GM23338 (cell line): ENCODE results near the gene AMOTL1. TPM values are rescaled to one million over a fixed set of nuclear protein-coding genes. Genes with fewer than 3 reads are reported as not detected.

Source experiments
- ATAC-seq: fragments of 200-7000 bp; cut with Tn5 transposase; 3 replicates; pipeline ENCODE4 v1.9.1; 2020
- DNase-seq: peaks from one replicate; pipeline ENCODE4 v3.0.0-alpha.2; 2015; ENCODE audit warnings: low spot score
- H2AFZ ChIP-seq: fragments of 200-600 bp; sonication (generic); 2 replicates; pipeline ENCODE4 v1.8.0; 2016; ENCODE audit warnings: antibody characterized with exemption, mild to moderate bottlenecking, moderate library complexity
- H3F3A ChIP-seq: fragments of 200-600 bp; sonication (generic); replicated peaks from 2 replicates; pipeline ENCODE4 v1.8.0; 2017; ENCODE audit warnings: antibody characterized with exemption, mixed run types, low read depth
- H3K27ac ChIP-seq: fragments of 200-600 bp; sonication (generic); 2 replicates; pipeline ENCODE4 v1.6.1; 2016; ENCODE audit warnings: low read depth
- H3K27me3 ChIP-seq: fragments of 200-600 bp; sonication (generic); 2 replicates; pipeline ENCODE4 v1.8.0; 2016; ENCODE audit warnings: mild to moderate bottlenecking, mixed run types, moderate library complexity; ENCODE audit not compliant: insufficient read depth
- H3K36me3 ChIP-seq: fragments of 200-600 bp; sonication (generic); 2 replicates; pipeline ENCODE4 v1.8.0; 2016; ENCODE audit warnings: mild to moderate bottlenecking; ENCODE audit not compliant: insufficient read depth
- H3K4me1 ChIP-seq: fragments of 200-600 bp; sonication (generic); 2 replicates; pipeline ENCODE4 v1.8.0; 2016; ENCODE audit warnings: mild to moderate bottlenecking, moderate library complexity; ENCODE audit not compliant: insufficient read depth
- H3K4me2 ChIP-seq: fragments of 200-600 bp; sonication (generic); 2 replicates; pipeline ENCODE4 v1.7.1; 2017; ENCODE audit warnings: mixed run types
- H3K4me3 ChIP-seq: fragments of 200-600 bp; sonication (generic); 2 replicates; pipeline ENCODE4 v1.6.1; 2016; ENCODE audit warnings: mixed run types
- H3K79me2 ChIP-seq: fragments of 200-600 bp; sonication (generic); replicated peaks from 2 replicates; pipeline ENCODE4 v1.8.0; 2017; ENCODE audit warnings: mild to moderate bottlenecking; ENCODE audit not compliant: insufficient read depth
- H3K9me2 ChIP-seq: fragments of 200-600 bp; sonication (generic); 2 replicates; pipeline ENCODE4 v1.8.0; 2017; ENCODE audit not compliant: insufficient read depth
- H4K20me1 ChIP-seq: fragments of 200-600 bp; sonication (generic); replicated peaks from 2 replicates; pipeline ENCODE4 v1.8.0; 2017; ENCODE audit warnings: mild to moderate bottlenecking; ENCODE audit not compliant: insufficient read depth
- H3K27ac Mint-ChIP-seq: 2 replicates; pipeline ENCODE4 v1.8.0; 2020; ENCODE audit warnings: inconsistent platforms, mild to moderate bottlenecking, moderate library complexity, mixed read lengths
- H3K27me3 Mint-ChIP-seq: 3 replicates; pipeline ENCODE4 v1.8.0; 2022; ENCODE audit warnings: low read depth, mild to moderate bottlenecking, moderate library complexity, mixed read lengths, inconsistent platforms; ENCODE audit not compliant: insufficient read depth, poor library complexity
- H3K36me3 Mint-ChIP-seq: 3 replicates; pipeline ENCODE4 v1.8.0; 2021; ENCODE audit warnings: low read depth, mild to moderate bottlenecking, inconsistent platforms, moderate library complexity, mixed read lengths
- H3K4me1 Mint-ChIP-seq: 3 replicates; pipeline ENCODE4 v1.8.0; 2020; ENCODE audit warnings: mild to moderate bottlenecking, inconsistent platforms, mixed read lengths
- H3K4me3 Mint-ChIP-seq: 3 replicates; pipeline ENCODE4 v1.8.0; 2021; ENCODE audit warnings: moderate library complexity, mild to moderate bottlenecking, inconsistent platforms, mixed read lengths
- H3K9me3 Mint-ChIP-seq: 3 replicates; pipeline ENCODE4 v1.8.0; 2020; ENCODE audit warnings: moderate library complexity, mild to moderate bottlenecking, inconsistent platforms, mixed read lengths
- CREB1 ChIP-seq: fragments of 250-450 bp; sonication (Bioruptor Pico); IDR thresholded peaks from 2 replicates; pipeline ENCODE4 v1.5.0; 2020; ENCODE audit warnings: low read depth, mild to moderate bottlenecking, moderate library complexity
- CTCF ChIP-seq, 2 experiments: fragments of 200-600 bp in 1 of 2; sonication (generic) in 1 of 2; conservative IDR thresholded peaks; 2 replicates each; pipeline versions ENCODE4 v1.5.1 to v1.6.1; 2016 to 2017; ENCODE audit warnings: antibody characterized with exemption in 2 of 2, low read depth in 2 of 2, mild to moderate bottlenecking in 2 of 2, moderate library complexity in 1 of 2
- ETS1 ChIP-seq: IDR thresholded peaks from 2 replicates; pipeline ENCODE4 v1.6.1; 2016; ENCODE audit warnings: antibody characterized with exemption
- EZH2 ChIP-seq: fragments of 200-600 bp; sonication (generic); IDR thresholded peaks from one replicate; pipeline ENCODE4 v1.8.0; 2017; ENCODE audit warnings: antibody characterized with exemption, mild to moderate bottlenecking, low read depth; ENCODE audit not compliant: unreplicated experiment
- EZH2phosphoT487 ChIP-seq: fragments of 200-600 bp; sonication (generic); IDR thresholded peaks from one replicate; pipeline ENCODE4 v1.8.1; 2018; ENCODE audit warnings: antibody characterized with exemption; ENCODE audit not compliant: unreplicated experiment
- JUNB ChIP-seq: IDR thresholded peaks from one replicate; pipeline ENCODE4 v1.6.1; 2016; ENCODE audit warnings: antibody characterized with exemption; ENCODE audit not compliant: unreplicated experiment
- NANOG ChIP-seq: IDR thresholded peaks from 2 replicates; pipeline ENCODE4 v1.6.1; 2016; ENCODE audit warnings: antibody characterized with exemption, borderline replicate concordance
- POLR2AphosphoS5 ChIP-seq: IDR thresholded peaks from 2 replicates; pipeline ENCODE4 v1.6.1; 2016; ENCODE audit warnings: antibody characterized with exemption, low read depth
- REST ChIP-seq: IDR thresholded peaks from one replicate; pipeline ENCODE4 v1.6.1; 2018; ENCODE audit warnings: antibody characterized with exemption; ENCODE audit not compliant: unreplicated experiment
- STAT1 ChIP-seq: IDR thresholded peaks from one replicate; pipeline ENCODE4 v1.6.1; 2016; ENCODE audit warnings: antibody characterized with exemption; ENCODE audit not compliant: unreplicated experiment
- ZNF114 ChIP-seq: fragments of 250-450 bp; sonication (Bioruptor Pico); IDR thresholded peaks from 2 replicates; pipeline ENCODE4 v1.5.0; 2020; ENCODE audit warnings: mild to moderate bottlenecking, moderate library complexity
- ZNF331 ChIP-seq: fragments of 250-450 bp; sonication (Bioruptor Pico); IDR thresholded peaks from 2 replicates; pipeline ENCODE4 v1.5.0; 2020; ENCODE audit warnings: low read depth, mild to moderate bottlenecking, moderate library complexity
- ZNF462 ChIP-seq: fragments of 250-450 bp; sonication (Bioruptor Pico); IDR thresholded peaks from 2 replicates; pipeline ENCODE4 v1.5.0; 2020; ENCODE audit warnings: mild to moderate bottlenecking, moderate library complexity
- polyA plus RNA-seq: library from polyadenylated mRNA; unstranded; fragments of >200 nt; fragmentation: Nextera tagmentation; extraction: Ambion mirVana; gene quantifications from 2 replicates; pipeline ENCODE4 v1.2.1, GENCODE V29; 2016
- total RNA-seq: library from RNA; depleted of rRNA; stranded (reverse); fragments of >200 nt; shearing (Covaris generic); gene quantifications from 2 replicates; pipeline ENCODE4 v1.2.3, GENCODE V29; 2014

The AMOTL1 gene
- total and polyA plus RNA-seq, 2 experiments from 2014 or later, result 4.3 to 18.7 TPM

GRCh38 chr11:94806014-94806413, 37.9 kb downstream of the AMOTL1 start:
- Histone ChIP-seq H3K27ac (no peak overlapping the region), H3K4me2 (no peak overlapping the region), H3K9me2 (no peaks in the 10 kb centered on the region), H3K4me1 (peaks cover 14% of the 10 kb centered on the region), H2AFZ (no peak overlapping the region), H3K79me2 (0 out of 2 replicates have a peak, but pooled peaks cover 3% of the 10 kb centered on the region), H3F3A (no peaks in the 10 kb centered on the region), H4K20me1 (peaks cover 2% of the 10 kb centered on the region; the same call in 1 of the 2 replicates), H3K4me3 (no peak overlapping the region), H3K36me3 (no peaks in the 10 kb centered on the region), H3K27me3 (no peaks in the 10 kb centered on the region)
- peaks cover 9% of the 10 kb centered on the region for H3K27me3 Mint-ChIP-seq
- DNase-seq, result no peak
- H3K27ac Mint-ChIP-seq, result no peak overlapping the region
- peaks cover 28% of the 10 kb centered on the region for H3K36me3 Mint-ChIP-seq
- peaks cover 3% of the 10 kb centered on the region; the same call in 1 of the 3 replicates for H3K9me3 Mint-ChIP-seq
- H3K4me3 Mint-ChIP-seq, result no peak overlapping the region
- no peak for ATAC-seq
- TF ChIP-seq CTCF (conservative IDR thresholded peaks at IDR 0.05; ENCODE audit: low read depth in 2 of 2) (no peak), ETS1 (no peak), ZNF462 (CRISPR knock-in tag) (no peak), NANOG (no peak), ZNF331 (no peak), EZH2phosphoT487 (no peak), POLR2AphosphoS5 (no peak), ZNF114 (no peak), STAT1 (no peak), JUNB (no peak), REST (no peak), EZH2 (no peak), CREB1 (CRISPR knock-in tag) (no peak)
- H3K4me1 Mint-ChIP-seq, result peaks cover 16% of the 10 kb centered on the region
